ENCODE measurements around the gene ADAP1.

ADAP1 gene

DNA sequence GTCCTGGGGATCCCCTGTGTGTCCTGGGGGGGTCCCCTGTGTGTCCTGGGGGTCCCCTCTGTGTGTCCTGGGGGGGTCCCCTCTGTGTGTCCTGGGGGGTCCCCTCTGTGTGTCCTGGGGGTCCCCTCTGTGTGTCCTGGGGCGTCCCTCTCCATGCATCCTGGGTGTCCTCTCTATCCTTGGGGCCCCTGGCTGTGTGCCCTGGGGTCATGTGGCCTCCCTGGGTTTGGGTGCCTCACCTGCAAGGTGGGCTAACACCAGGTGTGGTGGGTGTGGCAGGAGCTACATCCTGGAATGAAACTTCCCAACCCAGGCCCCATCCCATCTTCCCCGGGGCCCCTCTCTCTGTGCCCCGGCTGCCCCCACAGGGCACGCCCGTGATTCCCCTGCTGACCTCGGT is 33.4 kb upstream of the ADAP1 start:
- Histone ChIP-seq H3K4me2 (ENCODE audit: low read depth, low read length, poor library complexity, severe bottlenecking) (no peak overlapping the region), H3K79me2 (ENCODE audit: insufficient read depth, low read length) (no peaks in the 10 kb centered on the region), H3K9me3 (ENCODE audit: insufficient read depth, low read length) (no peaks in the 10 kb centered on the region), H2AFZ (ENCODE audit: low read depth, low read length, severe bottlenecking) (no peak overlapping the region), H3K36me3 (ENCODE audit: low read length) (no peaks in the 10 kb centered on the region), H3K27ac (ENCODE audit: low read depth, low read length) (no peak overlapping the region), H3F3A (ENCODE audit: insufficient read depth) (no peaks in the 10 kb centered on the region), H3K9me2 (replicated peaks; ENCODE audit: insufficient read depth, low read length) (no peaks in the 10 kb centered on the region), H4K20me1 (ENCODE audit: low read depth, low read length) (no peaks in the 10 kb centered on the region), H3K4me3 (ENCODE audit: insufficient read depth, low read length, poor library complexity, severe bottlenecking) (no peak overlapping the region), H3K27me3 (ENCODE audit: low read length) (no peaks in the 10 kb centered on the region), H3K9ac (ENCODE audit: low read length) (no peak overlapping the region)
- TF ChIP-seq, protein P1, sequence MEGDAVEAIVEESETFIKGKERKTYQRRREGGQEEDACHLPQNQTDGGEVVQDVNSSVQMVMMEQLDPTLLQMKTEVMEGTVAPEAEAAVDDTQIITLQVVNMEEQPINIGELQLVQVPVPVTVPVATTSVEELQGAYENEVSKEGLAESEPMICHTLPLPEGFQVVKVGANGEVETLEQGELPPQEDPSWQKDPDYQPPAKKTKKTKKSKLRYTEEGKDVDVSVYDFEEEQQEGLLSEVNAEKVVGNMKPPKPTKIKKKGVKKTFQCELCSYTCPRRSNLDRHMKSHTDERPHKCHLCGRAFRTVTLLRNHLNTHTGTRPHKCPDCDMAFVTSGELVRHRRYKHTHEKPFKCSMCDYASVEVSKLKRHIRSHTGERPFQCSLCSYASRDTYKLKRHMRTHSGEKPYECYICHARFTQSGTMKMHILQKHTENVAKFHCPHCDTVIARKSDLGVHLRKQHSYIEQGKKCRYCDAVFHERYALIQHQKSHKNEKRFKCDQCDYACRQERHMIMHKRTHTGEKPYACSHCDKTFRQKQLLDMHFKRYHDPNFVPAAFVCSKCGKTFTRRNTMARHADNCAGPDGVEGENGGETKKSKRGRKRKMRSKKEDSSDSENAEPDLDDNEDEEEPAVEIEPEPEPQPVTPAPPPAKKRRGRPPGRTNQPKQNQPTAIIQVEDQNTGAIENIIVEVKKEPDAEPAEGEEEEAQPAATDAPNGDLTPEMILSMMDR (IDR thresholded peaks at IDR 0.05; ENCODE audit: insufficient read depth, low read length, poor library complexity, severe bottlenecking), result no peak
- TF ChIP-seq EZH2phosphoT487 (conservative IDR thresholded peaks at IDR 0.05; ENCODE audit: low read length), result no peak

DNA sequence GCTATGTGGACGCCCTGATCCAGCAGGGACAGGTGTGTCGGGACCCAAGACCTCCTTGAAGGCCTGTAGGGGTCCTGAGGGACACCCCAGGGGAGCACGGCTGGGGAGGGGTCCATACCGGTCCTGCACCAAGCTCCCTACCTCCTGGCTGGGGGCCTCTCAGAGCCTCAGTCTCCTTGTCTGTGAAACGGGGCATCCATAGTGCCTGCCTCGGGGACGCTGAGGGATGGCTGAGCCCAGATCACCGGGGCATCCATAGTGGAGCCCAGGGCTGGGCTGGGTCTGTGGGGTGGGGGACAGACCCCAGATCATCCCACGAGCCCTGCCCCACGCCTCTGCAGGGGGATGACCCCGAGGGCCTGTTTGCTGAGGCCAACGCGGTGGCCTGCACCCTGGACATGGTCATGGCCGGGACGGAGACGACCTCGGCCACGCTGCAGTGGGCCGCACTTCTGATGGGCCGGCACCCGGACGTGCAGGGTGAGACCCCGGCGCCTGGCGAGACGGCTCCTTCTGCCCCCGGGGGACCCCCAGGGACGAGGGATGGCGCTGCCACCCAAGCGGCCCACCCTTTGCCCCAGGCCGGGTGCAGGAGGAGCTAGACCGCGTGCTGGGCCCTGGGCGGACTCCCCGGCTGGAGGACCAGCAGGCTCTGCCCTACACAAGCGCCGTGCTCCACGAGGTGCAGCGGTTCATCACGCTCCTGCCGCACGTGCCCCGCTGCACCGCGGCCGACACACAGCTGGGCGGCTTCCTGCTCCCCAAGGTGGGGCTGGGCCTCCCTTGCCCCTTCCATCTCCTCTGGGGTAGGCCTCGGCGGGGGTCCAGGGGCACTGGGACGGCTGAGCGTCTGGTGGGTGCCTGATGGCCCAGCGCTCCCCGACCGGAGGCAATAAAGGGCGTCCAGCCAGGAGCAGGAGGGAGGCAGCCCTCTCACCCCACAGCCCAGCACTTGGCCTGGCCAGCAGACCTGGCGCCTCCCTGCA is 32.6 kb upstream of the ADAP1 start:
- Histone ChIP-seq H4K20me1 (ENCODE audit: low read depth, low read length) (no peaks in the 10 kb centered on the region), H2AFZ (ENCODE audit: low read depth, low read length, severe bottlenecking) (no peak overlapping the region), H3K27me3 (ENCODE audit: low read length) (no peaks in the 10 kb centered on the region), H3K4me2 (ENCODE audit: low read depth, low read length, poor library complexity, severe bottlenecking) (no peak overlapping the region), H3F3A (ENCODE audit: insufficient read depth) (no peaks in the 10 kb centered on the region), H3K79me2 (ENCODE audit: insufficient read depth, low read length) (no peaks in the 10 kb centered on the region), H3K27ac (ENCODE audit: low read depth, low read length) (no peak overlapping the region), H3K9ac (ENCODE audit: low read length) (no peak overlapping the region), H3K36me3 (ENCODE audit: low read length) (no peaks in the 10 kb centered on the region), H3K4me3 (ENCODE audit: insufficient read depth, low read length, poor library complexity, severe bottlenecking) (no peak overlapping the region), H3K9me3 (ENCODE audit: insufficient read depth, low read length) (no peaks in the 10 kb centered on the region), H3K9me2 (replicated peaks; ENCODE audit: insufficient read depth, low read length) (no peaks in the 10 kb centered on the region)
- TF ChIP-seq, protein P1 (IDR thresholded peaks at IDR 0.05; ENCODE audit: insufficient read depth, low read length, poor library complexity, severe bottlenecking), result no peak
- no peak for TF ChIP-seq EZH2phosphoT487 (conservative IDR thresholded peaks at IDR 0.05; ENCODE audit: low read length)

DNA sequence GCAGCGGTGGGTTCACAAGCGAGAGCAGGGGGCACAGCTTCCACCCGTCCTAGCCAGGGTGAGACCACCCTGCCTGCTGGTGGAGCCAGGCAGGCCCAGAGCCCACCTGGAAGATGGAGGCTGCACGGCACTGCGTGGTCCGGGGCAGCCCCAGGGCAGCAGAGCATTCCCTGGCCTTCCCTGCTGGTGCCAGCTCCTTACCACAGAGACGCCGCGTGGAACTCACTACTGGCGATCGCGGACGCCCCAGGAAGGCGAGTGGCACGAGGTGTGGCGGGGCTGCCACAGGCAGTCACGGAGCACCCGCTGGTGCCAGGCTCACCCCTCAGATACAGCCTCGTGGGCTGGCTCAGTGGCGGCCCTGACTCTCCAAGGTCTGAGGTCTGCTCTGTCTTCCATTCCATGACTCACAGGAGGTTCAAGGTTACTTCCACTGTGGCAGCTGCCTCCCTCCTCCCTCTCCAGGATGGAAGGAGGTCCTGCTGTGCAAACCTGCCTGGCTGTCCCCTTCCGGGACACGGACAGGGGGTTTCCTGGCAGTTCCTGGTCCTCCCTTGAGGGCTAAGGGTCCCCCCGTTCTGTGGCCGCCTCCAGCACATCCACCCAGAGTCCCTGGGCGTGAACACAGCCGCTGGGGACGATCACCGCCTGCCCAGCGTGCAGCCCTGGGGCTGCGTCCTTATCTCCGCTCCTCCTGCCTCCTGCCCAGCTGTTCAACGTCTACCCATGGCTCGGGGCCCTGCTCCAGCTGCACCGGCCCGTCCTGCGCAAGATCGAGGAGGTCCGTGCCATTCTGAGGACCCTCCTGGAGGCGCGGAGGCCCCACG is 31.6 kb upstream of the ADAP1 start:
- no peak for TF ChIP-seq EZH2phosphoT487 (conservative IDR thresholded peaks at IDR 0.05; ENCODE audit: low read length)
- TF ChIP-seq, protein P1 (IDR thresholded peaks at IDR 0.05; ENCODE audit: insufficient read depth, low read length, poor library complexity, severe bottlenecking), result no peak
- no peak overlapping the region for H2AFZ ChIP-seq (ENCODE audit: low read depth, low read length, severe bottlenecking)
- no peak overlapping the region for H3K4me2 ChIP-seq (ENCODE audit: low read depth, low read length, poor library complexity, severe bottlenecking)
- no peaks in the 10 kb centered on the region for H3K9me2 ChIP-seq (replicated peaks; ENCODE audit: insufficient read depth, low read length)
- H3K4me3 ChIP-seq (ENCODE audit: insufficient read depth, low read length, poor library complexity, severe bottlenecking), result no peak overlapping the region
- no peaks in the 10 kb centered on the region for H3K9me3 ChIP-seq (ENCODE audit: insufficient read depth, low read length)
- H3K27ac ChIP-seq (ENCODE audit: low read depth, low read length), result no peak overlapping the region
- no peaks in the 10 kb centered on the region for H3K27me3 ChIP-seq (ENCODE audit: low read length)
- H4K20me1 ChIP-seq (ENCODE audit: low read depth, low read length), result no peaks in the 10 kb centered on the region
- no peaks in the 10 kb centered on the region for H3K79me2 ChIP-seq (ENCODE audit: insufficient read depth, low read length)
- no peaks in the 10 kb centered on the region for H3F3A ChIP-seq (ENCODE audit: insufficient read depth)
- H3K9ac ChIP-seq (ENCODE audit: low read length), result no peak overlapping the region
- no peaks in the 10 kb centered on the region for H3K36me3 ChIP-seq (ENCODE audit: low read length)
